Neural cell (in vitro differentiated cells): ENCODE data around the gene HRH2.

Source experiments
- CTCF ChIP-seq: fragments of 450-650 bp; IDR thresholded peaks from 2 replicates; pipeline ENCODE4 v1.5.1; 2014; ENCODE audit warnings: antibody characterized with exemption, mild to moderate bottlenecking, moderate library complexity; ENCODE audit not compliant: poor library complexity, severe bottlenecking
- MXI1 ChIP-seq: fragments of 450-650 bp; conservative IDR thresholded peaks from 2 replicates; pipeline ENCODE4 v1.6.1; 2014; ENCODE audit warnings: antibody characterized with exemption, mild to moderate bottlenecking; ENCODE audit not compliant: poor library complexity, severe bottlenecking

- TF ChIP-seq CTCF (no peak), MXI1 (no peak)
Observed at GRCh38 chr5:175682664-175683063, 24.8 kb downstream of the HRH2 start.
